HK-2 (cell line): Measurements from ENCODE around the gene RNF167.

Experiments used
- DNase-seq: peaks from one replicate; pipeline ENCODE4 v3.0.0-alpha.2; 2018; ENCODE audit not compliant: unreplicated experiment

Gene RNF167

DNA sequence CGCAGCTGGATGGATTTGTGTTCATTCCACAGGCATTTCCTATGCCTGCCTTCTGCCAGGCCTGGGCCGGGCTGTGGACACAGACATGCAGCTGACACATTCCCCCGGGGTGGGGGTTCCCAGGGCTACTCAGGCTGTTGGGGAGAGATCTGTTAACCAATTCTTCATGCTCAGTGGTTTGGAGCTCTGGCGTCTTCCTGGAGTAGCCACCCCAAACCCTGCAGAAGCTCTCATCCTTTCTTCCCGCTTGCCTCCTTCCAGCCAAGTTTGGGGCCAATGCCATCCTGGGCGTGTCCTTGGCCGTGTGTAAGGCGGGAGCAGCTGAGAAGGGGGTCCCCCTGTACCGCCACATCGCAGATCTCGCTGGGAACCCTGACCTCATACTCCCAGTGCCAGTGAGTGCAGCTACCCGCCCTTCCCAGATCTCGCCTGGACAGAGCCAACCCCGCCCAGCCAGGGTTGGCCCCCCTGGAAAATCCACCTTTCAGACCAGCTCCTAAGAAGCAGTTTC, 13.4 kb downstream of the RNF167 start:
- peak; percentile 80 for DNase-seq

- DNase-seq = no peak
Observed at GRCh38 chr17:4955091-4955490, 15.0 kb downstream of the RNF167 start.

DNA sequence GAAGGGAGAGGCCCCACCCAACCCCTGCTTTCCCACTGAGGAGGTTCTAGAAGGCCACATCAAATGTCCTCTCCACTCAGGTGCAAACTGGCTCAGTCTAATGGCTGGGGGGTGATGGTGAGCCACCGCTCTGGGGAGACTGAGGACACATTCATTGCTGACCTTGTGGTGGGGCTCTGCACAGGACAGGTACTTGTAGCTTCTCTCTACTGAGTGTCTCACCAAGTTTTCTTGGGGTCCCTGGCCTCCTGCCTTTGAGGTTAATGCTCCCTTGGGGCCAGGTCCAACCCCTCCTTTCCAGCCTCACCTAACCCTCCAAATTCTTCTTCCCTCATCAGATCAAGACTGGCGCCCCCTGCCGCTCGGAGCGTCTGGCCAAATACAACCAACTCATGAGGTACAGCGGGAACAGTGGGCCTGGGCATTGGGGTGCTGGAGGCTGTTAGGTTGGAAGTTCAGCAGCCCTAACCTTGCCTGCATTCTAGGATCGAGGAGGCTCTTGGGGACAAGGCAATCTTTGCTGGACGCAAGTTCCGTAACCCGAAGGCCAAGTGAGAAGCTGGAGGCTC, 16.5 kb downstream of the RNF167 start:
- no peak for DNase-seq

GRCh38 chr17:4958102-4958501, 18.0 kb downstream of the RNF167 start:
- no peak for DNase-seq

- no peak for DNase-seq
Observed at GRCh38 chr17:4959261-4959965, 19.3 kb downstream of the RNF167 start.

- DNase-seq = no peak
Observed at GRCh38 chr17:4960279-4960922, 20.3 kb downstream of the RNF167 start.

GRCh38 chr17:4965311-4965986, 25.4 kb downstream of the RNF167 start:
- no peak for DNase-seq

GRCh38 chr17:4966844-4967538, 26.9 kb downstream of the RNF167 start:
- peak; percentile 99 for DNase-seq

DNA sequence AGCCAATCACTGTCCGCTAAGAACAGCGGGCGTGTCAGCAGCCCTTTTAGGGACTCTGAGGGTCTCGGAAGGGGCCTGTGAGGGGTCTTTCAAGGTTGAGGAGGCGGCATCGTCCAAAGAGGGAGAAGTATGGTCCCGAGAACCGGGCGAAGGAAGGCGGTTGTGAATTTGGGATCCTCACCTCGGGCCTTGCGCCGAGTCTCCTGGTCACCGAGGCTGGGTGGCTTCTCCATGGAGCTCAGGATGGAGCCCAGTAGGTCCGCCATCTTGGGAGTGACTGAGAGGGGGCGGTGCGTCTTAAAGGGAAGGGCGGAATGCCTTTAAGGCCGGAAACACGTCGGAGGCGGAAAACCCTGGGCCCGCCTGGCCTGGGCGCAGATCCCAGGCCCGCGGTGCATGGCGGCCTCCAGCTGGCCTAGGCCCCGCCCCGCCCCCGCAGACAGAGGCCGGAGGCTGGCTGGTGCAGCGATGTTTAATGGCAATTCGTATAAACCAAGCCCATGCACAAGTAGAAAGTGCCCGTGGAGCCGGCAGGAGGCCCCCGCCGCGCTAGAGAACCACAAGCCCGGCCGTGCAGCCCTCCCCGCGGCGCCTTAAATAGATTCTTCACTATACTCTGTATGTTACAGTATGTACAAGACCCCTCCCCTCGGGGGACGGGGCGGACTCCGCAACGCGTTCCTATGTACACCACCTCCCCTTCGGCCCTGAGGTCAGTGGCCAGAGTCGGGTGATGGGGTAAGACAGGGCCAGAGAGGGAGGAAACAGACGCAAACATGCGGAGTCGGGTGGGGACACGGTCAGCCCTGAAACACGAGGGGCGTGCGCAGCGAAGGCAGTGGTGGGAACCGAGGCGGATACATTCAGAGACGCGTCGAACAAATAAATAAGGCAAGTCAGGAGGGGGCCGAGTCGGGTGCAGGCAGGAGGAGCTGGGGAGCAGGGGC, 27.7 kb downstream of the RNF167 start, which contains the start of gene SPAG7:
TSS of gene SPAG7 (minus strand) at position 279 of the 947 bp plus-strand sequence. CDS start at position 266, 13 bp downstream.
- peak; percentile 96 for DNase-seq

- peak; percentile 74 for DNase-seq
Observed at GRCh38 chr17:4968486-4969046, 28.5 kb downstream of the RNF167 start.

DNA sequence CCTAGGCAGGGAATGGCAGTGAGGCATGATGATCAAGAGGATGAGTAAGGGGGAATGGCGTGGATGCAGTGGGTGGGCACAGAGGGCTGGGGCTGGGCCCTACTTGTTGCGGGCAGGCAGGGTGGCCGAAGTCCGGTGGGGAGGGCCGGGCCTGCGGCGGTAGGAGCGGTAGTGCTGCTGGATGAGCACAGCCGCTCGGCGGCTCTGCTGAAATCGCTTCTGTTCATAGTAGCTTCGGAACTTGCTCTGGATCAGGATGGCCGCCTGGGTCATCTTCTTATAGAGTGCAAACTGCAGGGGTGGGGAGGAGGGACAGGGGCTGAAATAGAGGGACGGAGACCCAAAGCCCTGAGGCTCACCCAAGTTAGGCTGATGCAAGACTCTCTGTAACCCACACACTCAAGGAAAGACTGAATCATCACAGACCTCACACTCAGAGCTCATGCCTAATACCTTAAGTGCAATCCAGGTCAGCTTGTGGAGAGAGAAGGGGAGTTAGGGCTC, 29.0 kb downstream of the RNF167 start:
- DNase-seq = peak; percentile 83

DNA sequence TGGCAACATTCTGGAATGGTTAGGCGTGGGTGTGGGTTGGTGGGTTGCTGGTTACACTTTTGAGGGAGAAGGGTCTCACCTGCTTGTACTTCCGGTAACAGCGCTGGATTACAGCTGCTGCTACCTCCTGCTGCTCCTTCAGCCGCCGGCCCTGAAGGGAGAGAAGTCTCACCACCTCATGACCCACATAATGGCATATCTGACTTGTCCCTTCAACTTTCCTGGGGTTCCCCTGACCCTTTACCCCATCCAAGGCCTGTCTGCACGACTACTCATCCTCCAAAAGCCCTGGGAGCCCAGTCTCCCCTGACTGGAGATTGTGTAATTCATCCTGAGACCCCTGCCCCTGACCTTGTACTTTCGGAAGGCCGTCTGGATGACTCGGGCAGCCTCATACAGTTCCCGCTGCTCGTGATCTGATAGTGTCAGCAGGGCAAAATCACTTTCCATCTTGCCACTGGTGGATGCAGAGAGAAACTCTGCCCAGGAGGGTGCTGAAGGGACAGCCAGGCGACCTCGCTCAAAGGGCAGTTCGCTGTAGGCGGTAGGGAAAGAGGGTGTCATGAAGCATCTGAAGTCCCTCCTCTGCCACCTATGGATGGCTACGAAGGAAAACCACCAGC, 29.6 kb downstream of the RNF167 start:
- peak; percentile 48 for DNase-seq

DNA sequence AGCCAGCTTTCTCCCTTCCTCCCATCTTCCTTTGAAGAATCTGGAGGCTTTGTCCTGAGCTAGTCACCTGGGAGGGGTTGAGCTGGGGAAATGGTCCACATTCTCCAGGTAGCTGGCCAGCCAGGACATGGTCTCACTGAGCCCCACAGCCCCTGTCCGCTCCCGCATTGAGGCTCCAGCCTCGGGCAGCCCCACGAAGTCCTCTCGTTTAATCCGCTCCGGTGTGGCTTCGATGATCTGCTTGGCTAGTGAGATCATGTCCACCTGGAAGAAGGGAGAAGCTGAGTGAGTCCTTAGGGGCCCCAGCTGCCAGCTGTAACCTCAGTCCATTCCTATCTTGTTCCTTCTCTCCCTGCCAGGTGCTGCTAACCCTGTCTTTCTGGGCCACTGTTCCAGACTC, 30.2 kb downstream of the RNF167 start:
- DNase-seq = no peak

GRCh38 chr17:4971826-4972225, 31.8 kb downstream of the RNF167 start:
- DNase-seq = no peak

DNA sequence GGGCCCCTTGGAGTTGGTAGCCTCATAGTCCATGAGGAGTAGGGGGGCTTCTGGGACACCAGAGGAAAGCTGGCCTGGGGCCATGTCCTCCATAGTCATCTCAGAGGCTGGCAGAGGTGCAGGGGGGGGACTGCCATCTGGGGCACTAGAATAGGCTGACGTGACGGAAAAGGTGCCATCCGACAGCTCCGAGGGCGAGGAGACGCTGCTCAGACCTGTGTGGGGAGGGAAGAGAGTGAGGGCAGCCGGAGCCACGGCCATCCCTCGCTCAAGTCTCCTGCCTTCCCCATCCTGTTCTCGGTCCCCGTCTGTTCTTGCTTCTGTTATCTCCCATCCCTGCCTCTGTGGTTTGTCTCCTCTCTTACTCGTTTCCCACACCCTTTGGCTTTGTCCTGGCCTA, 32.3 kb downstream of the RNF167 start:
- no peak for DNase-seq

GRCh38 chr17:4972752-4973151, 32.7 kb downstream of the RNF167 start:
- DNase-seq = no peak

DNA sequence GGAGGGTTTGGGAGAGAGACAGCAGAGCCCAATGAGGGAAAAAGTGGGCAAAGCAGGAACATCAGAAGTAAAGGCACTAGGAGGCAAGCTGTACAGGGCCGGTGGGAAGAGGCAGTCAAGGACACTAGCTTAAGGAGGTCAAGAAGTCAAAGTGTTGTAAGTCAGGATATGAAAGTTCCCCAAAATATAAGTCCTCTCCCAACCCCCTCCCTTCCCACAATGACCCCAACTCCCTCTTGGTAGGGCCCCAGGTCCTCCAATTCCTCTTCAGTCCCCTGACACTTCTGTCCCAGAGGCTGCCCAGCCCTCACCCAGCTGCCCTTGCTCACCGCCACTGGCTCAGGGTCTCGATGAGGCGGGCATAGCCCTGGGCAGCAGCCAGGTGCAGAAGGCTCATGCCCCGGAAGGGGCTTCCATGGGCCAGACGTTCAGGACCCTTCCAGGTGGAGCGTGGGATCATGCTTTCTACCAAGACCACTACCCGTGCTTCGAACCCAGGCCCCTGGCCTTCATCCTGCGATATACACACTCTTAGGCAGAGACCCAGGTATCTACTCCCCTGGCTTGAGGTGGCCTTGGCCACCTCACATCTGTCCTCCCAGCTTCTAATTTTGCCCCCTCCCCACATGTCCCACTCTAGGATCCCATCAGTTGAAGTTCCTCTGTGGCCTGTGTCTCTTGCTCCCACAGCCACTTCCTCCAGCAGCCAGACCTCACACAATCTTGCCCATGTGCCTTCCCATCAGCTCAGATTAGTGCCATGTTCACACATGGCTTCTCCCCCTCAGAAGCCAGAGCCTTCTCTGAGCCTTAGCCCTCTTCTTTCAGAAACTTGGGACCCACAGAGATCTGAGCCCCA, 33.4 kb downstream of the RNF167 start:
- no peak for DNase-seq

- no peak for DNase-seq
Observed at GRCh38 chr17:4974115-4974670, 34.1 kb downstream of the RNF167 start.
